MCF 10A (cell line): Measurements from ENCODE around the gene OTOF. TPM values are rescaled to one million over a fixed set of nuclear protein-coding genes. Genes with fewer than 3 reads are reported as not detected.
A peak's percentile ranks its signal among the peaks of the same experiment; 100 is the strongest.

Experiments
- BruUV-seq: library from RNA; stranded (reverse); fragments of 400-500 nt; replicated peaks from 2 replicates; lab custom pipeline; 2021; lab: Mats Ljungman, UMichigan
- CTCF ChIA-PET: fragments of 300-600 bp; sonication (Branson Sonifier 250); formaldehyde crosslinking; extraction: SDS; loops from one replicate; lab custom pipeline; 2021; ENCODE audit warnings: antibody characterized with exemption, inconsistent platforms; lab: Yijun Ruan, JAX
- POLR2A ChIA-PET: fragments of 300-600, 350-650 bp; sonication (Branson Sonifier 250); formaldehyde crosslinking; extraction: SDS; loops from one replicate; lab custom pipeline; 2020; ENCODE audit warnings: antibody characterized with exemption, inconsistent platforms; lab: Yijun Ruan, JAX
- DNase-seq: peaks from one replicate; pipeline ENCODE4 v3.0.0-alpha.2; 2018; ENCODE audit not compliant: unreplicated experiment
- H3K27ac Mint-ChIP-seq: one replicate; pipeline ENCODE4 v1.8.0; 2022; ENCODE audit warnings: mild to moderate bottlenecking, low read depth, mixed read lengths; ENCODE audit not compliant: unreplicated experiment
- H3K27me3 Mint-ChIP-seq: one replicate; pipeline ENCODE4 v1.8.0; 2022; ENCODE audit warnings: mixed read lengths; ENCODE audit not compliant: insufficient read depth, unreplicated experiment
- H3K36me3 Mint-ChIP-seq: one replicate; pipeline ENCODE4 v1.8.0; 2022; ENCODE audit warnings: mild to moderate bottlenecking, moderate library complexity, mixed read lengths; ENCODE audit not compliant: insufficient read depth, unreplicated experiment
- H3K4me1 Mint-ChIP-seq: one replicate; pipeline ENCODE4 v1.8.0; 2022; ENCODE audit warnings: mixed read lengths; ENCODE audit not compliant: insufficient read depth, unreplicated experiment
- H3K4me3 Mint-ChIP-seq: one replicate; pipeline ENCODE4 v1.8.0; 2022; ENCODE audit warnings: mild to moderate bottlenecking, moderate library complexity, mixed read lengths; ENCODE audit not compliant: unreplicated experiment
- H3K9me3 Mint-ChIP-seq: one replicate; pipeline ENCODE4 v1.8.0; 2022; ENCODE audit warnings: mixed read lengths; ENCODE audit not compliant: unreplicated experiment
- CTCF ChIP-seq: fragments of 200-600 bp; IDR thresholded peaks from one replicate; pipeline ENCODE4 v1.8.0; 2022; ENCODE audit warnings: antibody characterized with exemption, mild to moderate bottlenecking; ENCODE audit not compliant: unreplicated experiment
- intact Hi-C: fragments of 100-400 bp; cut with micrococcal nuclease; formaldehyde crosslinking; loops from 2 replicates; pipeline ENCODE4 v1.14.1; 2022
- total RNA-seq: library from RNA; stranded (reverse); gene quantifications from 2 replicates; pipeline ENCODE4 v1.2.3, GENCODE V29; 2022

Gene OTOF
- total RNA-seq, 1 experiment from 2014 or later, result not detected

- Mint-ChIP-seq H3K27ac (no peak overlapping the region), H3K4me1 (no peaks in the 10 kb centered on the region), H3K4me3 (no peak overlapping the region), H3K36me3 (no peaks in the 10 kb centered on the region), H3K27me3 (no peaks in the 10 kb centered on the region), H3K9me3 (no peaks in the 10 kb centered on the region)
- no peak for DNase-seq
- no TSS peak for BruUV-seq
- TF ChIP-seq CTCF, result no peak
- intact Hi-C loops, result loop anchor here (5.0 kb wide), 2 partner anchors 132 to 222 kb away; partner anchors contain the start of genes HADHA and HADHB
- ChIA-PET POLR2A (no interaction called here), CTCF (no interaction called here)
Observed at GRCh38 chr2:26464390-26465265, 13.3 kb downstream of the OTOF start.

- CTCF ChIA-PET, result no interaction called here
- intact Hi-C loops, result no loop called here
- no peak for TF ChIP-seq CTCF
- no peak overlapping the region for H3K27ac Mint-ChIP-seq
- H3K9me3 Mint-ChIP-seq, result no peaks in the 10 kb centered on the region
- H3K4me3 Mint-ChIP-seq, result no peak overlapping the region
- H3K27me3 Mint-ChIP-seq, result no peaks in the 10 kb centered on the region
- H3K4me1 Mint-ChIP-seq, result no peaks in the 10 kb centered on the region
- no peak for DNase-seq
- POLR2A ChIA-PET, result no interaction called here
- no TSS peak for BruUV-seq
- H3K36me3 Mint-ChIP-seq, result no peaks in the 10 kb centered on the region
Observed at GRCh38 chr2:26463244-26464192, 14.4 kb downstream of the OTOF start.

- DNase-seq, result peak; percentile 66
- Mint-ChIP-seq H3K4me3 (no peak overlapping the region), H3K27me3 (no peaks in the 10 kb centered on the region), H3K27ac (no peak overlapping the region), H3K4me1 (no peaks in the 10 kb centered on the region), H3K36me3 (no peaks in the 10 kb centered on the region), H3K9me3 (no peaks in the 10 kb centered on the region)
- CTCF ChIA-PET, result no interaction called here
- TF ChIP-seq CTCF, result peak; percentile 35
- BruUV-seq, result no TSS peak
- POLR2A ChIA-PET, result no interaction called here
- intact Hi-C loops, result no loop called here
Observed at GRCh38 chr2:26462511-26463243, 15.2 kb downstream of the OTOF start.
